Stimulated activated CD8-positive, alpha-beta memory T cell treated with anti-CD3 and anti-CD28 coated beads, Interleukin-4, amount 100 ng/mL, for 24 hours (primary cell): Measurements from ENCODE around the gene ANKRD17.
"Not testable (repeated sequence)": the region's sequence is repeated elsewhere in the genome, so short reads cannot be mapped to it uniquely, and the experiment has no call there.

Source experiments
- DNase-seq: peaks from one replicate; pipeline ENCODE4 v3.0.0-alpha.2; 2020; ENCODE audit warnings: low read depth

Gene ANKRD17

DNA sequence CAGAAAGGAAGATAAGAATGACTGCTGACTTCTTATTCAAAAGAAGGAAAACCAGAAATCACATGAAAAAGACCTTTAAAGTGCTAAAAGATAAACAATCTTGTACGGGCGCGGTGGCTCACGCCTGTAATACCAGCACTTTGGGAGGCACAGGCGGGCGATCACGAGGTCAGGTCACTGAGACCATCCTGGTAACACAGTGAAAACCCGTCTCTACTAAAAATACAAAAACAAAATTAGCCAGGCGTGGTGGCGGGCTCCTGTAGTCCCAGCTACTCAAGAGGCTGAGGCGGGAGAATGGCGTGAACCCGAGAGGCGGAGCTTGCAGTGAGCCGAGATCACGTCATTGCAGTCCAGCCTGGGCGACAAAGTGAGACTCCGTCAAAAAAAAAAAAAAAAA, 54.6 kb downstream of the ANKRD17 start:
- DNase-seq: not testable (repeated sequence)

DNA sequence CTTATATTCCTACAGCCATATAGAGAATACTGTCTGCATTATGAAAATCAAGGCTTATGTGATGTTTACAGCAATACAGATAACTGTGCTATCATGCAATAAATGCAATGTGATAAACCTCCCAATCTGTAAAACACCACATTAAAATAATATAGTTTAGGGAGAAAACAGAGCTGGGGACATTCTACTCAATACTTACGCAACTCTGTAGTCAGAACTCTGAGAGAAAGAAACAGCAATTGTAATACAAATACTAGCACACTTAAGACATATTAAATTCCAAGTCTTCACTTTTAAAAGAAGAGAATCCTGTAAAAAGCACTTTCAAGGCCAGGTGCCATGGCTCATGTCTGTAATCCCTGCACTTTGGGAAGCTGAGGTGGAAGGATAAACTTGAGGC, 61.4 kb downstream of the ANKRD17 start:
- DNase-seq: no peak

DNA sequence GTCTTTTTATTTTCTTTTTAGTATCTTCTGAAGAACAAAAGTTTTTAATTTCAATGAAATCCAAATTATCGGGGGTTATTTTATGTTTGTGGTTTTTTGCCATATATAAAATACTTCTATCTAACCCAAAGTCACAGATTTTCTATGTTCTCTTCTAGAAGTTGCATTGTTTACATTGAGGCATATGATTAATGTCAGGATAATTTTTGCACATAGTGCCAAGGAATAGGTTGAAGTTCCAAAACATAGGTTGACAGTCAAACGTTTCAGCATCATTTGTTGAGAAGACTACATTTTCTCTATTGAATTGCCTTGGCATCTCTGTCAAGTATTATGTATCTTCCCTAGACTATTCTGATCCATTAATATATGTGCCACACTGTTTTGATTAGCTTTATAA, 64.5 kb downstream of the ANKRD17 start:
- DNase-seq: no peak

DNA sequence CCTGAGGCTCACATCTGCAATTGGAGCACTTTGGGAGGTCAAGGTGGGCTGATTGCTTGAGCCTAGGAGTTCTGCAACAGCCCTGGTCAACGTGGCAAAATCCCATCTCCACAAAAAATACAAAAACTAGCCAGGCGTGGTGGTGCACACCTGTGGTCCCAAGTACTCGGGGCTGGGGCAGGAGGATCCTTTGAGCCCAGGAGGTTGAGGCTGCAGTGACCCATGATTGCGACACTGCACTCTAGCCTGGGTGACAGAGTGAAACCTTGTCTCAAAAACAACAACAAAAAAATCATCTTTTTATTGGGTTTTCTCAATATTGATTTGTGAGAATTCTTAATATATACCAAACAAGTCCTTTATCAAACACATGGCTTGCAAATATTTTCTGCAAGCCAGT, 64.9 kb downstream of the ANKRD17 start:
- no peak for DNase-seq

DNA sequence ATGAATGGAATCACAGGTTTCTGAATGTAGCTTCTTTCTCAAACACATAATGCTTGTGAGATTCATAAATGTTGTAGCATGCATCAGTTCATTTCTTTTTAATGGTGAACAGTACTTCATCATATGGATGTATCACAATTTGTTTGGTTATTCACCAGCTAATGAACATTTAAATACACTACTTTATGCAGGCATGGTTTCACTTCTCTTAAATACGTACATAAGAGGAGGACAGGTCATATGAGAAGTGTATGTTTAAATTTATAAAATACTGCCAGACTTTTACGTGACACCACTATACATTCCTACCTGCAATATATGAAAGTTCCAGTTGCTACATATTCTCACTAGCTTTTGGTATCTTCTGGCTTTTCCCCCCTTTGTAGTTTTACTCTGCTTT, 65.4 kb downstream of the ANKRD17 start:
- no peak for DNase-seq

DNA sequence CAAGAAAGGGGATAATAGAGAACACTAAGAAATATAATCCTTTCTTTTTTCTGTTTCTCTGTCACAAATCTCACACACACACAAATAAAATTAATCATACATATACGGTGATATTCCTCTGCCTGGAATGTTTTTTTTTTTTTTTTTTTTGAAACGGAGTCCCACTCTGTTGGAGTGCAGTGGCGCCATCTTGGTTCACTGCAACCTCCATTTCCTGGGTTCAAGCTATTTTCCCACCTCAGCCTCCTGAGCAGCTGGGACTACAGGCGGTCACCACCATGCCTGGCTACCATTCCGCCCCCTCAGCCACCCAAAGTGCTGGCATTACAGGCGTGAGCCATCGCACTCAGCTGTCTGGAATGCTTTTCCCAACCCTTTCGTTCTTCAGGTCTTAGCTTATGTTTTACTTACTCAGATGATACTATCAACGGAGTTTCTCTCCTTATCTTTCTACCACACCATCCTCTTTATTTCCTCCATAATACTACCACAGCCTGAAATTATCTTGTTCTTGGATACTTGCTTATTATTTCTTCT, 69.3 kb downstream of the ANKRD17 start:
- DNase-seq: no peak

DNA sequence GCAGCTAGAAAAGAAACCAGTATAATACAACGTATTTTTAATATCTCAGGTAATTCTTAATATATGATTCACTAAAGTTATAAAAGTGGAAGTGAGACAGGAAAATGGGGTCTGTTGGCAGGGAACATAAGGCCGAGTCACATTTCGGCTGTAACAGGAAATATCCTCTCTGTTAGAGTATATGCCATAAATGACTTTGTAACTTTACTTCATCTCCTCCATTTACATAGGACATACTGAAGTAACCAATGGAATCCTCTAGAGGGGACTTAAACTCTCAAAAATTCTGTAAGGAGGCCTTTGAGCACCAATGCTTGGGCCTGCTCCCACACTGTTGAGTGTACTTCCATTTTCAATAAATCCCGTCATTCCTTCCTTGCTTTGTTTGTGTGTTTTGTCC, 71.3 kb downstream of the ANKRD17 start:
- no peak for DNase-seq

DNA sequence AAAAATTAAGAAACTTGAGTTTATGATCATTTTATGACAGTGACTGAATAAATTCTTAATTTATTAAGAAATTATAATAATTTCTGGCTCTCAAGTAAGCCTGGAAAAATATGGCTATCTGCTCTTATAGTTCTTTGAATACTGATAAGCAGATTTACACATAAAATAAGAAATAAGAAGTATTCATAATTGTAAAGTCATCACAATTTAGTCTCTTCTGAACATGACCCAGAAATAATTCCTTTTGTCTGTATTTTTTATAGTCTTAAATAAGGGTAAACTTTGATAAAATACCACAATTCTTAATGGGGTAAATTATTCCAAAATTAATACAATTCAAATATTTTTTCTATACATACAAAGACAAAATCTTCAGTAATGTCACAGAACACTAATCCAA, 72.7 kb downstream of the ANKRD17 start:
- no peak for DNase-seq

DNA sequence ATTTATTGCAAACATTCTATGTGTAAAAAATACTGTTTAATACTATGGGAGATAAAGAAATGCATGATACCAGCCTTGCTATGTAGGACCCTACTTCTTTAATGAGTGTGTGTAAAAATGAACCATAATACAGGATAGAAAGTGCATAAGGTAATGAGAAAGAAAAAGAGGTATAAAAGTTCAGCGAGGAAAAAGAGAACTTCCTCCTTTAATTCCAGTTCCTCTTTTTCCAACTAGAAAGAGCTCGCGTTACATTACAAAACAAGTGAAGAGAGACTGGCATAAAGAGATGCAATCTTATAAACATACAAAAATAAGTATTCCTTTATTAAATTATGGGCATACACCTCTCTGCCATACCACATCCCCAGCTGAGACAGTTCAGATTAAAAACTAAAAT, 77.4 kb downstream of the ANKRD17 start:
- no peak for DNase-seq

DNA sequence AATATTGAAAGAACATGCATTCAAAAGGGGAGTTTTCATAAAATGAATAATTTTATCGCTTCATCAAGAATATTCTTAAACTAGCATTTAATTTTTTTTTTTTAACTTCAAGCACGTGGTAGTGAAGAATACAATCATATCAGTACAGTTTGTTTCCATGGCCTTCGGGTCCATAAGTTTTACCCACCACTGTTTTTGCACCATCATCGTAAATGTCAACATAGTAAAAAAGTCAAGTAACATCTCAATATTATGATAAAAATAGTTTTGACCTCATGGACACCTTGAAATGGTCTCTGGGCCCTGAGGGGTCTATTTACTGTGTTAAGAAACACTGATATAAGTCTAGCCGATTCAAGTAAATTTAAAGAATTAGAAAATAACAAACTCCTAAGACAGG, 80.2 kb downstream of the ANKRD17 start:
- DNase-seq: no peak

DNA sequence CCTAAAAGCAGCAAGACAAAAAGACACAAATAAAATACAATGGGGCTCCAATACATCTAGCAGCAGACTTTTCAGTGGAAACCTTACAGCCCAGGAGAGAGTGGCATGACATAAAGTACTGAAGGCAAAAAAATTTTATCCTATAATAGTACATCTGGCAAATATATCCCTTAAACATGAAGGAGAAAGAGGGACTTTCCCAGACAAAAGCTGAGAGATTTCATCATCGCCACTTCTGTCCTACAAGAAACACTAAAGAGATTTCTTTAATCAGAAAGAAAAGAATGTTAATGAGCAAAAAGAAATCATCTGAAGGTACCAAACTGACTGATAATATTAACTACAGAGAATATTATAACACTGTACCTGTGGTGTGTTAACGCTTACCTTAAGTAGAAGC, 86.4 kb downstream of the ANKRD17 start:
- DNase-seq: no peak

DNA sequence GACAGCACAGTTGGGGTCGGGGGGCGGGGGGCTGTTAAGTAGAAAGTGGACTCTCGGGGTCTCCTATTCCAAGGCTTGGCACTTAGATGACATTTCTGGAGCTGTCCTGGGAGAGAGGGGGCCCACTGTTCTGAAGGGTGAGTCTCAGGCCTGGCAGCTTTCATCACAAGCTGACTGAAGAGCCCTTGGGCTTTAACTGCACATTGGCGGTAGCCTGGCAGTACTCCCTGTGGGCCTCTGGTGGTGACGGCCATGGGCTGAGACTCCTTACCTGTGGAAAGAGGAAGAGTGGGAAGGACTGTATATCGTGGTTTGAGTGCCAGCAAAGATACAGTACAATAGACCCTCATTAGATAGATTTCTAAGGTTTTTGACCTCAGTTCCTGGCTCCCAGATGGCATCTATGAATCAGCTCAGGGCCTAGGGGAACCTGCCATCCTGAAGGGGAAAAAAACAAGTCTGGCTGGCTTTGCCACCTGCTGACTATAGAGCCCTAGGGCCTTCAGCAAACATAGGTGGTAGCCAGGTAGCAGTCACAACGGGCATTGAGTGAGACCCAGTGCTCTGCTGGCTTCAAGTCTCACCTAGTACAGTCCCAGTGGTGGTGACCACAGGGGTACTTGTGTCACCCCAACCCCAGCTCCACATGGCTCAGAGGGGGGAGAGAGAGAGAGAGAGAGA, 87.9 kb downstream of the ANKRD17 start:
- no peak for DNase-seq

DNA sequence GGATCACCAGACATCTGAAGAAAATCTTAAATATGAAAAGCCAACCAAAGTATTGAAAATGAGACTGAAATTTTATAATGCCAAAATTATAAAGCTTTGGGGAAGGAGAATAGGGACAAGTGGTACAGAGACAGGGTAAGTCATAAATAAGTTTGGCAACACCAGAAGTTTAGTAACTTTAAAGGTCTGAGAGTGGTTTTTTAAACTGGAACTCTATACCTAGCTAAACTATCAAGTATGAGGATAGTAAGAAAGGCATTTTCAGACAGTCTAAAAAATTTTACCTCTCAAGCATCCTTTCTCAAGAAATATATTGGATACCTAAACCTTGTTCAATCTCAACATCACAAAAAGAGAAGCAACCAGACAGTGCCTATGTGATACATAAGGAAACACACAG, 92.4 kb downstream of the ANKRD17 start:
- DNase-seq: no peak

DNA sequence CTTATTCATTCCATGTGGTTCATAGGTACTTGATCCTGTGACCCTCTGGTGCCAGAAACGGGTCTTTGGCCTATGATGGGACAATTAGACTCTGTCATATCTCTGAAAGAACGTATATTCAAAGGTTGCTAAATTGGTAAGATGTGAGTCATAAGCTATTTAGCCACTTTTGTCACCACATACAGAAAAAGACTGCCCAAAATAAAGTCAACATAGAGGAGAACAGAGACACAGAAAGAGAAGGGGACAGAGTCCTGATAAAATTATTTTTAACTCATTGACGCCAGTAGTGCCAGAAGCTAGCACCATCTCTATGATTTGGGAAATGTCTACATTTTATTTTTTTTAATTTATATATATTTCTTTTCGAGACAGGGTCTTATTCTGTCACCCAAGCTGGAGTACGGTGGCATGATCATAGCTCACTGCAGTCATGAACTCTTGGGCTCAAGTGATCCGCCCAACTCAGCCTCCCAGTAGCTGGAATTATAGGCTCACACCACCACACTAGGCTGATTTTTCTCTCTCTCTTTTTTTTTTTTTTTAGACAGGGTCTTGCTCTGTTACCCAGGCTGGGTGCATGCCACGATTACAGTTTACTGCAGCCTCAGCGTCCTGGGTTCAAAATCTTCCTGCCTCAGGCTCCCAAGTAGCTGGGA, 96.9 kb downstream of the ANKRD17 start:
- no peak for DNase-seq

DNA sequence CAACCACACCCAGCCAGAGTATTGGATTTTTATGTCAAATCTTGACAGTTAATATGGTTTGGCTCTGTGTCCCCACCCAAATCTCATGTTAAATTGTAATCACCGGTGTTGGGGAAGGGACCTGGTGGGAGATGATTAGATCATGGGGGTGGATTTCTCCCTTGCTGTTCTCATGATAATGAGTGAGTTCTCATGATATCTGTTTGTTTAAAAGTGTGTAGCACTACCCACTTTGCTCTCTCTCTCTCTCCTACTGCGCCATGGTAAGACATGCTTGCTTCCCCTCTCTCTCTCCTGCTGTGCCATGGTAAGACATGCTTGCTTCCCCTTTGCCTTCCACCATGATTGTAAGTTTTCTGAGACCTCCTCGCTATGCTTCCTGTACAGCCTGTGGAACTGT, 102.2 kb downstream of the ANKRD17 start:
- no peak for DNase-seq

DNA sequence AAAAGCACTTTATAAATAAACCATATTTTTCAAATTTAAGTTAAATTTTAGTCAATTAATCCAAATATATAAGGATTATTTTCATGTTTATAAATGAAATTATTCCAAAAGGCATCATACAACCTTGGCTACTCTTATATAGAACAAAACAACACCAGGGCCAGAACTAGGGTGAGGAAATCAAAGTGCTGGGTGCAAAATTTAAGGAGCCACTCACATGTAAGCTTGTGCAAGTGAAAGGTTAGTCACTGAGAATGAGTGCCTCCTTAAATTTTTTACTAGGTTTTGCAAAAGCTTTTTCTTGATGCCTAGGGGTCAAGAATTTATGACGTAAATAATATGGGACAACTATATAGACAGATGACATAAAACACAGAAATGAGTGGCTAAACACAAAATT, 105.7 kb downstream of the ANKRD17 start:
- DNase-seq: no peak

DNA sequence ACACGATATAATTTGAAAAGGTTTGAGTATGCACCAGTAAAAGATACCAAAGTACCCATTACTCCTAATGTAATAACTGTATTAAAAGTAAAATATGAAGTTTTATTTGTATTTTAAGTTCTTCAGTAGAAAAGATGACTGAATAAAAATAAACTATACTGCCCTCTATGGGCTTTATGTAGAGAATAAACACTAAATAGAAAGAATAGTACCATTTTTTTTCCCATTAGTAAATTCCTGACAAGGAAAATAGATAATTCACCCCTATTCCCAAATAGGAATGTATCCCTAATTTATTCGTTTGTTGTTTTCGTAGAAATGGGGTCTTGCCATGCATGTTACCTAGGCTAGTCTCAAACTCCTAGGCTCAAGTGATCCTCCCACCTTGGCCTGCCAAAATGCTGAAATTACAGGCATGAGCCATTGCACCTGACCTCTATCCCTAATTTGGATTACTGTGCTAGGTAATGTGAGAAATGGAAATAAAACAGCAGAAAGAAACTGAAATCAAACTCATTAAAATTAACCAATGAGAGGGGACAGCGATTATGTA, 115.5 kb downstream of the ANKRD17 start:
- DNase-seq: no peak

DNA sequence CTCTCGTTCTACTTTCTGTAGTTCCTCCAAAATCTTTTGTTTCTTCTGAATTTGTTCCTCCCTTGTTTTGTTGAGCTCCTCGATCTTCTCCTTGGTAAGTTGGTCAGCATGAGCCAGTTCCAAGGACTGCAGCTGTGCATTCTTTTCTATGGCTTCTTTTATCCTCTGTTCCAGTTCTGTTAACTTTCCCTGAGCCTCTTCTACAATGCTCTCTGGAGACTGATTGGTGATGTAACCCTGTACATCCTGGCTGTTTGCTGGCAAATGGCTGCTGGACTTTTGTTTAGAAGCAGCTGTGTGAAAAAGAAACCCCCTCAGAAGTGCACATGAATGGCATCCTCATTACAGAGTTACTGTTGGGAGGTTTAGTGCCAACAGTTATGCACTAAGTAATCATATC, 118.6 kb downstream of the ANKRD17 start:
- no peak for DNase-seq

DNA sequence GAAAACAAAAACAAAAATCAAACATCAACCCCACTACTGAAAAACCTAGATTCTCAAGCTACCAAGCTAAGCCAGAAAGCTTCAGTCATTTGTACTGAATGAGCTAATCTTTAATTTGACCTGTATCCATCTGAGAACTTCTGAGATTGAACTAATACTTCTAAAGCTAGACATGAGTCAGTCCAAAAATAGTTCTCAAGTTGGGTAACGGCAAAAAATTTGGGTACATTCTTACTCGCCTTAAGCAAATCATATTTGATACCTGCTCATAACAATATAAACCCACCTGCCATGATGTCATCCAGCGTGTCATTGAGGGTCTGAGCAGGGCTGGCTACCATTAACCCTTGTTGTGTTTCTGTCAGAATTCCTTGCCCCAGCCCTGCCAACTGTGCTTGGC, 119.4 kb downstream of the ANKRD17 start:
- DNase-seq: no peak

DNA sequence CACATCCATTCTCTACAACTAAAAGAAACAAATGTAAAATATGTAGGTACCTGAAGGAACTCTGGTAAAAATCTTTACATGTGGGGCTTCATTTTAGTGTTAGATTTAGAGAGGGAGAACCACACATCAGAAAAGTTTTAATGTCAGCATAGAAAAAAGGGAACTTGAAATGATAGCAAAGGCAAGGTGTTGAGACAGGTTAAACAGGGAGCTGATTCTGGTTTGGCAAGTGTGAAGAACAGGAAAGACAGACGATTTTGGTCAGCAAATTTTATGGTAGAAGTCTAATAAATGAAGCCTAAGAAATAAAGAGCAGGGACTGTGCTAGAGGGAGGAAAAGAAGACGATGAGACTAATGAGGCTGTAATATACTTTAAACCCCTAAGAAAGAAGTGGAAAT, 121.5 kb downstream of the ANKRD17 start:
- DNase-seq: no peak

DNA sequence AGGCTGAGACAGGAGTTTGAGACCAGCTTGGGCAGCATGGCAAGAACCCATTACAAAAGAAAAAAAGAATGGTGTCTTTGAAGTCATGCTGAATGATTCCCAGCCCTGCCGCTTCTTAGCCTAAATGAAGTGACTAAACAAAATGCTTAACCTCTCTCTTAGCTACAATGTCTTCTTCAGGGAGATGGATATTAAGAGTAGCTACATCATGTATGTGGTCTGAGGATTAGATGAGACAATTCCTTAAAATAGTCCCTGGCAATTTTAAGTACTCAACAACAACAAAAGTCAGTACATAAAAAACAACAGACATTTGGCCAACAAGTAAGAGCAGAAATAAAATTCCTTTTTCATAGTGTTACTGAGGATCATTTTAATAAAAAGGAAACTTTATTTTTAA, 124.8 kb downstream of the ANKRD17 start:
- DNase-seq: no peak

DNA sequence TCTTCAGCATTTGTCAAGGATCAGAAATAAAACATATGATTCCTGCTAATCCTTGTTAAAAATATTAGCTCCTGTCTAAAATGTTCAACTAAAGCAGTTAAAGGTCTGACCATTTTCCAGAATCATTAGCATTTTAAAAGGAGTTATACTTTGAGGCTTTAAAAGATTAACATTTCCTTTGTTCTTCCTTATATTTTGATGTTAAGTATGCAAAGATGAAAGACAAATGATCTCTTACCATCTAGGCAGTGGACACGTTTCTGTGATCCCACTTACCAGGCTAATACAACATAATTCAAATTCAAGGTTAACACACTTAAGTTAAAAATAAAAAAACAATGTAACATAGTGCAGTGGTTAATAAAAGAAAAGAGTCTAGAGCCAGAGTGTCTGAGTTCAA, 127.3 kb downstream of the ANKRD17 start:
- no peak for DNase-seq

DNA sequence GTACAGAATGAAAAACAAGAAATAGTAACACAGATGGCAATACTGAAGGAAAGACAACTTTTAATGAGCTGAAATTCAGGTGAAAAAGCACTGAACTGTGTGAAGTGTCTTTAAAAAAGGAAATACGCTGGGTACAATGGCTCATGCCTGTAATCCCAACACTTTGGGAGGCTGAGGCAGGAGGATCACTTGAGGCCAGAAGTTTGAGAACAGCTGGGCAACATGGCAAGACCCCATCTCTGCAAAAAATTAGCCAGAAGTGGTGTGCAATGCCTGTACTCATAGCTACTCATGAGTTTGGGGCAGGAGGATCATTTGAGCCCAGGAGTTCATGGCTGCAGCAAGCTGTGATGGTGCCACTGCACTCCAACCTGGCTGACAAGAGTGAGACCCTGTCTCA, 129.3 kb downstream of the ANKRD17 start:
- no peak for DNase-seq
